ENCODE data around the gene PKIG. TPM values are rescaled to one million over a fixed set of nuclear protein-coding genes. Genes with fewer than 3 reads are reported as not detected.
"Not testable (repeated sequence)": the region's sequence is repeated elsewhere in the genome, so short reads cannot be mapped to it uniquely, and the experiment has no call there.

Gene PKIG
- total RNA-seq, 2 donors from 2014 or later = 60.9 to 81.1 TPM

DNA sequence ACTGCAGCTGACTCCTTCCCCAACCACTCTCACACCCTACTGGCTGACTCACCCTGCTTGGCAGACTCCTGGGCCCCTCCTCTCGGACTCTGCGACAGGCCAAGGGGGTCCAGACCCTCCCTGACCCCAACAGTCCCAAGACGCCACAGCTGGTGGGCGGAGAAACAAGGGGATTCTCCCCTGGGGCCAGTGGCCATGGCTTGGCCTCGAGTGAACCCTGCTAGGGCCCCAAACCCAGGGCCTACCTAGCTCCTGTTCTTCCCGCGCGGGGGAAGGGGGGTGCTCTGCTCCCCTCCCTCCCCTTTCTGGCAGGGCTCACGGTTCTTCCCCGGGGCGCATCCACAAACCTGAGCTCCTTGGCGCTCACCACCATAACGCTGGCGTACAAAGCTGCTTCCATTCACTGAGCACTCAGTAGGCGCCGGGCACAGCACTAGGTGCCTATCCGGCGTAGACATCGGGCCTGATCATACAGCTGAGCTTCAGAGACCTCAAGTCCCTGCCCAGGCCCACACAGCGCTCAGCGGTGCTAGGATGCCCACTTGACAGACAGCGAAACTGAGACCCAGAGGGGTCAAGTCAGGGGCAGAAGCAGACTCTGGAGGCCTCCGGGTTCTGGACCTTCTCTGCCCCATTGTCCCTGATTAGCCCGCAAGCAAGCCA is 68.5 kb downstream of the PKIG start:
- 47% methylated on average over 20 of the region's 24 CpGs for WGBS
- H3K27me3 ChIP-seq (replicated peaks; ENCODE audit: insufficient read depth) = no peaks in the 10 kb centered on the region
- H3K36me3 ChIP-seq = no peaks in the 10 kb centered on the region
- TF ChIP-seq POLR2AphosphoS5 (IDR thresholded peaks at IDR 0.05) (no peak), POLR2A (IDR thresholded peaks at IDR 0.05) (no peak)
- TF ChIP-seq, protein P1, sequence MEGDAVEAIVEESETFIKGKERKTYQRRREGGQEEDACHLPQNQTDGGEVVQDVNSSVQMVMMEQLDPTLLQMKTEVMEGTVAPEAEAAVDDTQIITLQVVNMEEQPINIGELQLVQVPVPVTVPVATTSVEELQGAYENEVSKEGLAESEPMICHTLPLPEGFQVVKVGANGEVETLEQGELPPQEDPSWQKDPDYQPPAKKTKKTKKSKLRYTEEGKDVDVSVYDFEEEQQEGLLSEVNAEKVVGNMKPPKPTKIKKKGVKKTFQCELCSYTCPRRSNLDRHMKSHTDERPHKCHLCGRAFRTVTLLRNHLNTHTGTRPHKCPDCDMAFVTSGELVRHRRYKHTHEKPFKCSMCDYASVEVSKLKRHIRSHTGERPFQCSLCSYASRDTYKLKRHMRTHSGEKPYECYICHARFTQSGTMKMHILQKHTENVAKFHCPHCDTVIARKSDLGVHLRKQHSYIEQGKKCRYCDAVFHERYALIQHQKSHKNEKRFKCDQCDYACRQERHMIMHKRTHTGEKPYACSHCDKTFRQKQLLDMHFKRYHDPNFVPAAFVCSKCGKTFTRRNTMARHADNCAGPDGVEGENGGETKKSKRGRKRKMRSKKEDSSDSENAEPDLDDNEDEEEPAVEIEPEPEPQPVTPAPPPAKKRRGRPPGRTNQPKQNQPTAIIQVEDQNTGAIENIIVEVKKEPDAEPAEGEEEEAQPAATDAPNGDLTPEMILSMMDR (IDR thresholded peaks at IDR 0.05) = no peak
- no peaks in the 10 kb centered on the region for H3K4me1 ChIP-seq (replicated peaks)
- H3K9me3 ChIP-seq = no peaks in the 10 kb centered on the region
- peak overlapping the region; percentile 56 to 78 for H3K27ac ChIP-seq
- DNase-seq (ENCODE audit: low spot score) = no peak
- intact Hi-C loops (cut with DNase I) = no loop called here
- peak overlapping the region; percentile 61 to 69 for H3K4me3 ChIP-seq

DNA sequence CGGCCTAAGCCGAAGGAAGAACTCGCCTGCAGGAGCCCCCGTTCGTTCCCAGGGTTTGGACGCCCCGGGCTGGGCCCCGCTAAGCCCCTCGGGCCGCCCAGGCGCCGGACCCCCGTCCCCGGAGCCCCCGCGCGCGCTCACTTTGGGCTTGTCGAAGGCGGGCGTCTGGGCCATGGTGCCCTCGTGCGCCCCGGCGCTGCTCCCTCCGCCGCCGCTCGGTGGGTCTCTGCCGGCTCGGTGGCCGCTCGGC is 69.0 kb downstream of the PKIG start:
- H3K4me3 ChIP-seq = peak overlapping the region; percentile 61 to 69
- DNase-seq (ENCODE audit: low spot score) = no peak
- no peaks in the 10 kb centered on the region for H3K36me3 ChIP-seq
- H3K9me3 ChIP-seq = no peaks in the 10 kb centered on the region
- WGBS = 2% methylated on average over 12 of the region's 33 CpGs
- TF ChIP-seq POLR2A (IDR thresholded peaks at IDR 0.05) (no peak), POLR2AphosphoS5 (IDR thresholded peaks at IDR 0.05) (no peak)
- TF ChIP-seq, protein P1 (IDR thresholded peaks at IDR 0.05) = no peak
- peak overlapping the region; percentile 56 to 78 for H3K27ac ChIP-seq
- intact Hi-C loops (cut with DNase I) = no loop called here
- H3K4me1 ChIP-seq (replicated peaks) = no peaks in the 10 kb centered on the region
- no peaks in the 10 kb centered on the region for H3K27me3 ChIP-seq (replicated peaks; ENCODE audit: insufficient read depth)

DNA sequence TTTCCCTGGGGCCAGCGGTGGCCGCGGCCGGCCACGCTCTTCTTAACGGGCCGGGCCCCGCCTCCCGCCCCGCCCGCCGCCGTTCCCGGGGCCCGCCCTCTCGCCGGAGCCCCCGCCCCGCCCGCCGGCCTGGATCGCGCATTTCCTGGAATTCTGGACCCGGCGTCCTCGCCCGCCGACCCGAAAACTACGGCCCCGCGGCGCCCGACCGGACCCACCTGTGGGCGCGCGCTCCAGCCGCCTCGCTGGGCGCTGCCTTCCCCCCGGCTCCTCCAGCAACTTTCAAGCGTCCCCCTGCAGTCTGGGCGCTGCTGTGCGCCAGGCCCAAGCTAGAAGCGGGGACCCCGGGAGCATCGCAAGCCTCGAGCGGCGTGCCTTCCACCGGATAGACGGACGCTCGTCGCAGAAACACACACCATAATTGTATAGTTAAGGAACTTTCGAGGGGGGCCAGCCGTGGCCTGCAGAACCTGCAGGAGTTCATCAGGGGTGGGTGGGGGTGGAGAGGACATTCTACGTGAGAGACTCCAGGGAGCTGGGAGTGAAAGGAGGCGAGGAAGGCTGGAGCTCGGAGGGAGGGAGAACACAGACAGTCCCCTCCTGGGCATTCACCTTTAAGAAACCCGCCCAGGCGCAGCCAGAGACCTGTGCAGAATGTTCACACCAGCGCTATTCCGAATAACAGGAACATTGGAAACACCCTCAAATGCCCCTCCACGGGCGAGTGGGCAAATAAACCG is 69.5 kb downstream of the PKIG start, which contains the start of gene ADA:
ADA (minus strand) TSS at position 16 of the 740 bp plus-strand sequence. CDS start 92 bp downstream, outside the sequence.
- WGBS = under 1% methylated on average over 26 of the region's 68 CpGs
- H3K36me3 ChIP-seq = no peaks in the 10 kb centered on the region
- H3K4me1 ChIP-seq (replicated peaks) = no peaks in the 10 kb centered on the region
- H3K9me3 ChIP-seq = no peaks in the 10 kb centered on the region
- peak; percentile 34 for DNase-seq (ENCODE audit: low spot score)
- intact Hi-C loops (cut with DNase I) = no loop called here
- H3K27ac ChIP-seq = peak within 1 kb of the TSS; percentile 56 to 78
- TF ChIP-seq POLR2A (IDR thresholded peaks at IDR 0.05) (no peak), POLR2AphosphoS5 (IDR thresholded peaks at IDR 0.05) (no peak)
- TF ChIP-seq, protein P1 (IDR thresholded peaks at IDR 0.05) = no peak
- H3K4me3 ChIP-seq = peak within 1 kb of the TSS; percentile 61 to 69
- no peaks in the 10 kb centered on the region for H3K27me3 ChIP-seq (replicated peaks; ENCODE audit: insufficient read depth)

DNA sequence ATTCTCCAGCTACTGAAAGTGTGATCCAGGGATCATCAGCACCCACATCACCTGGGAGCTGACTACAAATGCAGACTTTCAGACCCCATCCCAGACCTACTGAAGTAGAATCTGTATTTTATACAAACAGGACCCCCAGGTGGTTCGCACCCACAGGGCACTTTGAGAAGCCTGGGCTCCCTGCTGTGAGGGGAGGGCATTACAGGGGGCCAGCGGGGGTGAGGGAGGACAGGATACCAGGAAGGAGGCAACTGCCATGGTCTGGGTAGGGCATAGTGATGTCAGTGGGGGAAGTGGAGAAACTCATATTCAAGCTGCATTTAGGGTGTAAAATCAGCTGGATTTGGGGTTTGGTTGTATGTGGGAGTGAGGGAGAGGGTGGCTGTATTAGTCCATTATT is 71.2 kb downstream of the PKIG start:
- no peaks in the 10 kb centered on the region for H3K9me3 ChIP-seq
- no peak for TF ChIP-seq POLR2AphosphoS5 (IDR thresholded peaks at IDR 0.05)
- TF ChIP-seq POLR2A (IDR thresholded peaks at IDR 0.05) = no peak
- TF ChIP-seq, protein P1 (IDR thresholded peaks at IDR 0.05) = no peak
- H3K27me3 ChIP-seq (replicated peaks; ENCODE audit: insufficient read depth) = no peaks in the 10 kb centered on the region
- H3K36me3 ChIP-seq = no peaks in the 10 kb centered on the region
- DNase-seq (ENCODE audit: low spot score) = no peak
- H3K4me3 ChIP-seq = no peak overlapping the region
- whole genome bisulfite sequencing = 82% methylated on average over 2 of the region's 2 CpGs
- no peak overlapping the region for H3K27ac ChIP-seq
- no peaks in the 10 kb centered on the region for H3K4me1 ChIP-seq (replicated peaks)
- intact Hi-C loops (cut with DNase I) = no loop called here

DNA sequence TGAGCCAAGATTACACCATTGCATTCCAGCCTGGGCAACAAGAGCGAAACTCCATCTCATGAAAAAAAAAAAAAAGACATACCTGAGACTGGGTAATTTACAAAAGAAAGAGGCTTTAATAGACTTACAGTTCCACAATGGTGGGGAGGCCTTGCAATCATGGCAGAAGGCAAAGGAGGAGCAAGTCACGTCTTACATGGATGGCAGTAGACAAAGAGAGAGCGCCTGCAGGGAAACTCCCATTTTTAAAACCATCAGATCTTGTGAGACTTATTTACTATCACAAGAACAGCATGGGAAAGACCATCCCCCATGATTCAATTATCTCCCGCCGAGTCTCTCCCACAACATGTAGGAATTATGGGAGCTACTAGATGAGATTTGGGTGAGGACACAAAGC is 71.8 kb downstream of the PKIG start:
- H3K36me3 ChIP-seq; H3K27me3 ChIP-seq (replicated peaks; ENCODE audit: insufficient read depth); H3K9me3 ChIP-seq; H3K4me1 ChIP-seq (replicated peaks); intact Hi-C loops (cut with DNase I); H3K27ac ChIP-seq; H3K4me3 ChIP-seq; DNase-seq (ENCODE audit: low spot score): not testable (repeated sequence)
- WGBS = 95% methylated on average over 5 of the region's 5 CpGs
